Esophagus squamous epithelium (tissue), 4 donors: ENCODE data around the gene HM13.

Source experiments
- CTCF ChIP-seq, 6 experiments: fragments of 450-650 bp in 4 of 6; fragments of 200-600 bp in 2 of 6; sonication (generic) in 2 of 6; IDR thresholded peaks; one replicate each; pipeline ENCODE4 v1.5.1; 2016 to 2019; ENCODE audit warnings: antibody characterized with exemption in 6 of 6, mild to moderate bottlenecking in 4 of 6, moderate library complexity in 4 of 6
- POLR2A ChIP-seq, 4 donors: fragments of 450-650 bp; IDR thresholded peaks; one replicate each; pipeline ENCODE4 v1.6.1; 2017; ENCODE audit warnings: antibody characterized with exemption in 4 of 4, mild to moderate bottlenecking in 4 of 4, moderate library complexity in 3 of 4

GRCh38 chr20:31596831-31597480 is 82.7 kb downstream of the HM13 start:
- TF ChIP-seq CTCF (IDR thresholded peaks at IDR 0.05) (no peak), POLR2A (IDR thresholded peaks at IDR 0.05) (no peak)
